ENCODE results near the gene WDR3. TPM values are rescaled to one million over a fixed set of nuclear protein-coding genes. Genes with fewer than 3 reads are reported as not detected.

WDR3 gene
- total and polyA plus RNA-seq, 10 of the 15 experiments (the other 5 are each of a cell fraction or from before 2014, with no cell fraction given): 24.0 to 66.5 (median 42.9) TPM

DNA sequence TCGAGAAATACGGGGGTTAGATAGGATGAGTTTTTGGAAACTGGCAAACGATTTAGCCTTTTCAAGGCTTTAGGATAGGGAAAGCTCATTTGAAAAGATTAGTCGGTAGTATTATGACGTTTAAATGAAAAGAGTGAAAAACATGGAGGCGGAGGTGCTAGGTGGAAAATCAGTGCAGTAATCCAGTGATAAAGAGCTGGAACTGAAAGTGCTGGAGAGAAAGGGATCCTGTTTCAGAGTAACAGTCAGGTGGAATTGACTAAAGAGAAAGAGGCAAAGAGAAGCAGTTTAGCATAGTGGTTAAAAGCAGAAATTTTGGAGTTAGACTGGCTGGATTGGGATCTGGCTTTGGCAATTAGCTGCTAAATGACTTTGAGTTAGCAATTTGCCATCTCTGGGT, 945 bp downstream of the WDR3 start (continued):
- TF ChIP-seq RELB (IDR thresholded peaks at IDR 0.05; ENCODE audit: low read depth) (no peak), EGR1 (IDR thresholded peaks at IDR 0.05; ENCODE audit: borderline replicate concordance in 1 of 2, low read depth in 2 of 2, low read length in 2 of 2) (no peak), YY1 (IDR thresholded peaks at IDR 0.05; ENCODE audit: low read depth, low read length) (no peak), ZSCAN29 (IDR thresholded peaks at IDR 0.05) (no peak), MEF2A (IDR thresholded peaks at IDR 0.05; ENCODE audit: insufficient read depth, low read depth, low read length) (no peak), NRF1 (conservative IDR thresholded peaks at IDR 0.05; ENCODE audit: low read depth, low read length) (no peak), RB1 (IDR thresholded peaks at IDR 0.05; ENCODE audit: borderline replicate concordance) (no peak), CBX3 (IDR thresholded peaks at IDR 0.05; ENCODE audit: borderline replicate concordance, low read depth) (no peak), IRF3 (IDR thresholded peaks at IDR 0.05) (no peak), SUZ12 (IDR thresholded peaks at IDR 0.05; ENCODE audit: unreplicated experiment) (no peak), ASH2L (IDR thresholded peaks at IDR 0.05; ENCODE audit: borderline replicate concordance, low read depth) (no peak), HSF1 (IDR thresholded peaks at IDR 0.05; ENCODE audit: low read depth, low read length) (no peak), LARP7 (IDR thresholded peaks at IDR 0.05) (no peak)
- TF ChIP-seq, protein P1, sequence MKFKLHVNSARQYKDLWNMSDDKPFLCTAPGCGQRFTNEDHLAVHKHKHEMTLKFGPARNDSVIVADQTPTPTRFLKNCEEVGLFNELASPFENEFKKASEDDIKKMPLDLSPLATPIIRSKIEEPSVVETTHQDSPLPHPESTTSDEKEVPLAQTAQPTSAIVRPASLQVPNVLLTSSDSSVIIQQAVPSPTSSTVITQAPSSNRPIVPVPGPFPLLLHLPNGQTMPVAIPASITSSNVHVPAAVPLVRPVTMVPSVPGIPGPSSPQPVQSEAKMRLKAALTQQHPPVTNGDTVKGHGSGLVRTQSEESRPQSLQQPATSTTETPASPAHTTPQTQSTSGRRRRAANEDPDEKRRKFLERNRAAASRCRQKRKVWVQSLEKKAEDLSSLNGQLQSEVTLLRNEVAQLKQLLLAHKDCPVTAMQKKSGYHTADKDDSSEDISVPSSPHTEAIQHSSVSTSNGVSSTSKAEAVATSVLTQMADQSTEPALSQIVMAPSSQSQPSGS (IDR thresholded peaks at IDR 0.05; ENCODE audit: low read length): no peak
